B cell (primary cell): Measurements from ENCODE around the gene MARCHF10. TPM values are rescaled to one million over a fixed set of nuclear protein-coding genes. Genes with fewer than 3 reads are reported as not detected.

Source experiments
- ATAC-seq: fragments of 200-7000 bp; cut with Tn5 transposase; one replicate; pipeline ENCODE4 v1.10.0; 2021; ENCODE audit warnings: low read depth, mild to moderate bottlenecking, moderate number of reproducible peaks, moderate library complexity
- CTCF ChIA-PET: fragments of 350-600 bp; sonication (Branson Sonifier 250); formaldehyde crosslinking; loops from one replicate; lab custom pipeline; 2021; ENCODE audit warnings: antibody characterized with exemption, inconsistent platforms; lab: Charles Lee
- POLR2A ChIA-PET: fragments of 350-600 bp; sonication (Branson Sonifier 250); formaldehyde crosslinking; loops from one replicate; lab custom pipeline; 2021; ENCODE audit warnings: antibody characterized with exemption; lab: Charles Lee
- DNase-seq: peaks from one replicate; pipeline ENCODE4 v3.0.0; 2013
- H2AFZ ChIP-seq: 2 replicates; pipeline ENCODE4 v1.6.1; 2012; ENCODE audit warnings: mild to moderate bottlenecking, low read depth, low read length; ENCODE audit not compliant: insufficient read depth, poor library complexity, severe bottlenecking
- H3K27ac ChIP-seq, 2 donors: 1 replicate in 1 of 2; 2 replicates in 1 of 2; pipeline ENCODE4 v1.5.1; 2012 to 2013; ENCODE audit warnings: low read length in 2 of 2, mild to moderate bottlenecking in 2 of 2, moderate library complexity in 1 of 2
- H3K27me3 ChIP-seq, 4 experiments: fragments of 200-600 bp in 1 of 4; sonication (generic) in 1 of 4; replicated peaks in 1 of 4; 1 replicate in 2 of 4; 2 replicates in 2 of 4; pipeline versions ENCODE4 v1.6.1 to v1.7.0; 2013 to 2016; ENCODE audit warnings: low read length in 3 of 4, mild to moderate bottlenecking in 2 of 4, mixed read lengths in 1 of 4, moderate library complexity in 1 of 4; ENCODE audit not compliant: insufficient read depth in 4 of 4, control insufficient read depth in 3 of 4; ENCODE audit errors: control extremely low read depth in 1 of 4
- H3K36me3 ChIP-seq, 2 experiments: replicated peaks in 1 of 2; 1 replicate in 1 of 2; 2 replicates in 1 of 2; pipeline versions ENCODE4 v1.6.1 to v1.7.1; 2013; ENCODE audit warnings: low read length in 1 of 2; ENCODE audit not compliant: insufficient read depth in 2 of 2, control insufficient read depth in 1 of 2; ENCODE audit errors: control extremely low read depth in 1 of 2, extremely low read depth in 1 of 2
- H3K4me1 ChIP-seq, 2 donors: fragments of 200-600 bp in 1 of 2; sonication (generic) in 1 of 2; 1 replicate in 1 of 2; 2 replicates in 1 of 2; pipeline versions ENCODE4 v1.5.1 to v1.6.1; 2013 to 2017; ENCODE audit warnings: low read length in 2 of 2; ENCODE audit not compliant: control insufficient read depth in 2 of 2, insufficient read depth in 2 of 2
- H3K4me2 ChIP-seq: replicated peaks from 2 replicates; pipeline ENCODE3; 2012; ENCODE audit warnings: mild to moderate bottlenecking, low read depth, low read length; ENCODE audit not compliant: poor library complexity, severe bottlenecking
- H3K4me3 ChIP-seq, 5 experiments: fragments of 200-600 bp in 1 of 5; sonication (generic) in 1 of 5; 1 replicate in 3 of 5; 2 replicates in 2 of 5; pipeline versions ENCODE4 v1.5.1 to v1.7.0; 2011 to 2016; ENCODE audit warnings: low read length in 4 of 5, mild to moderate bottlenecking in 4 of 5, low read depth in 2 of 5, control low read depth in 1 of 5, moderate library complexity in 1 of 5; ENCODE audit not compliant: insufficient read depth in 1 of 5; ENCODE audit errors: control extremely low read depth in 1 of 5, extremely low read depth in 1 of 5
- H3K79me2 ChIP-seq: fragments of 200-600 bp; sonication (generic); one replicate; pipeline ENCODE4 v1.6.0; 2016; ENCODE audit warnings: low read length; ENCODE audit not compliant: control insufficient read depth, insufficient read depth
- H3K9ac ChIP-seq: fragments of 200-600 bp; sonication (generic); 2 replicates; pipeline ENCODE4 v1.6.1; 2017; ENCODE audit warnings: mild to moderate bottlenecking, low read length, moderate library complexity
- H3K9me3 ChIP-seq, 3 donors: one replicate each; pipeline versions ENCODE4 v1.6.1 to v1.7.1; 2013; ENCODE audit warnings: low read length in 2 of 3; ENCODE audit not compliant: control insufficient read depth in 2 of 3, insufficient read depth in 1 of 3; ENCODE audit errors: control extremely low read depth in 1 of 3
- H4K20me1 ChIP-seq: 2 replicates; pipeline ENCODE4 v1.6.0; 2012; ENCODE audit warnings: mild to moderate bottlenecking, low read length; ENCODE audit not compliant: insufficient read depth, control insufficient read depth, poor library complexity, severe bottlenecking
- H3K27ac Mint-ChIP-seq: one replicate; pipeline ENCODE4 v1.8.0; 2021; ENCODE audit warnings: mixed read lengths
- H3K27me3 Mint-ChIP-seq: one replicate; pipeline ENCODE4 v1.8.0; 2021; ENCODE audit warnings: mixed read lengths
- H3K4me1 Mint-ChIP-seq: one replicate; pipeline ENCODE4 v1.8.0; 2021; ENCODE audit warnings: mixed read lengths
- H3K4me3 Mint-ChIP-seq: one replicate; pipeline ENCODE4 v1.8.0; 2021; ENCODE audit warnings: mixed read lengths
- H3K9me3 Mint-ChIP-seq: one replicate; pipeline ENCODE4 v1.8.0; 2022; ENCODE audit warnings: mixed read lengths; ENCODE audit not compliant: insufficient read depth
- CTCF ChIP-seq: fragments of 200-600 bp; IDR thresholded peaks from one replicate; pipeline ENCODE4 v1.8.0; 2022; ENCODE audit warnings: antibody characterized with exemption, mild to moderate bottlenecking
- EZH2 ChIP-seq: IDR thresholded peaks from 2 replicates; pipeline ENCODE4 v1.6.1; 2012; ENCODE audit warnings: borderline replicate concordance, low read depth, mild to moderate bottlenecking, moderate library complexity, low read length; ENCODE audit not compliant: insufficient read depth, poor library complexity, severe bottlenecking
- WGBS: methylation state at CpG from one replicate; pipeline ENCODE4 v1.1.5; 2013; ENCODE audit warnings: missing lambda C conversion rate; ENCODE audit not compliant: insufficient coverage; 5-methylcytosine and 5-hydroxymethylcytosine counted together
- intact Hi-C: fragments of 100-400 bp; cut with micrococcal nuclease; formaldehyde crosslinking; loops from one replicate; pipeline ENCODE4 v1.10.0; 2022
- polyA plus RNA-seq: library from polyadenylated mRNA; depleted of rRNA; stranded (reverse); fragments of >200 nt; gene quantifications from 2 replicates; pipeline ENCODE4 v1.2.3, GENCODE V29; 2012
- total RNA-seq, 2 donors: library from RNA; stranded (reverse); fragments of 120-200 nt in 1 of 2; gene quantifications; 1 replicate in 1 of 2; 2 replicates in 1 of 2; pipeline versions ENCODE4 v1.2.3 to v1.2.4, GENCODE V29; 2013 to 2022

The MARCHF10 gene
- total and polyA plus RNA-seq, 2 donors (not counting 1 experiment from before 2014, with no cell fraction given): 0.24 TPM; not detected in 1

- H3K27me3 Mint-ChIP-seq: peaks cover 26% of the 10 kb centered on the region
- no peaks in the 10 kb centered on the region for H4K20me1 ChIP-seq
- DNase-seq: no peak
- H3K9me3 Mint-ChIP-seq: no peaks in the 10 kb centered on the region
- ChIA-PET POLR2A (no interaction called here), CTCF (no interaction called here)
- H3K27me3 ChIP-seq: peaks cover 0 to 3% (median 1%) of the 10 kb centered on the region in 4 experiments
- H3K4me1 Mint-ChIP-seq: no peaks in the 10 kb centered on the region
- intact Hi-C loops: no loop called here
- no peaks in the 10 kb centered on the region for H3K9me3 ChIP-seq
- no CpG with 5 or more reads among the region's 2 CpGs for WGBS
- H2AFZ ChIP-seq: no peak overlapping the region
- H3K4me3 Mint-ChIP-seq: no peak overlapping the region
- H3K9ac ChIP-seq: no peak overlapping the region
- H3K79me2 ChIP-seq: no peaks in the 10 kb centered on the region
- H3K4me2 ChIP-seq: no peak overlapping the region
- TF ChIP-seq EZH2 (no peak), CTCF (no peak)
- H3K27ac Mint-ChIP-seq: no peak overlapping the region
- no peak overlapping the region for H3K4me3 ChIP-seq
- no peaks in the 10 kb centered on the region for H3K36me3 ChIP-seq
- ATAC-seq: no peak
- H3K4me1 ChIP-seq: no peaks in the 10 kb centered on the region
- H3K27ac ChIP-seq: no peak overlapping the region
Measured at GRCh38 chr17:62760945-62761267, 47.2 kb downstream of the MARCHF10 start.

- Histone ChIP-seq H3K9ac (no peak overlapping the region), H3K27me3 (peaks cover 0 to 3% (median 1%) of the 10 kb centered on the region in 4 experiments), H3K36me3 (no peaks in the 10 kb centered on the region), H3K4me2 (no peak overlapping the region), H3K4me1 (no peaks in the 10 kb centered on the region), H3K9me3 (no peaks in the 10 kb centered on the region), H2AFZ (no peak overlapping the region), H3K27ac (no peak overlapping the region), H3K4me3 (no peak overlapping the region), H4K20me1 (no peaks in the 10 kb centered on the region), H3K79me2 (no peaks in the 10 kb centered on the region)
- WGBS: 89% methylated on average over 3 of the region's 12 CpGs
- TF ChIP-seq EZH2: no peak
- DNase-seq (no peak), ATAC-seq (no peak)
- Mint-ChIP-seq H3K4me3 (no peak overlapping the region), H3K27me3 (peaks cover 26% of the 10 kb centered on the region), H3K27ac (no peak overlapping the region), H3K9me3 (no peaks in the 10 kb centered on the region), H3K4me1 (no peaks in the 10 kb centered on the region)
- ChIA-PET POLR2A (no interaction called here), CTCF (no interaction called here)
- intact Hi-C loops: no loop called here
Measured at GRCh38 chr17:62760059-62760944, 47.8 kb downstream of the MARCHF10 start.
